Kidney epithelial cell (primary cell): ENCODE results near the gene RASGRF1. TPM values are rescaled to one million over a fixed set of nuclear protein-coding genes. Genes with fewer than 3 reads are reported as not detected.

ENCODE experiments used
- DNase-seq: peaks from one replicate; pipeline ENCODE4 v3.0.0-alpha.2; 2010; ENCODE audit warnings: low read depth
- H3K27me3 ChIP-seq: 2 replicates; pipeline ENCODE4 v1.6.0; 2011; ENCODE audit warnings: low read length; ENCODE audit not compliant: control insufficient read depth, insufficient read depth
- H3K36me3 ChIP-seq: 2 replicates; pipeline ENCODE4 v1.5.1; 2011; ENCODE audit warnings: low read length; ENCODE audit not compliant: control insufficient read depth, insufficient read depth
- H3K4me3 ChIP-seq: 2 replicates; pipeline ENCODE4 v1.5.1; 2011; ENCODE audit warnings: low read depth, mild to moderate bottlenecking, control low read depth, low read length
- total RNA-seq: library from RNA; depleted of rRNA; stranded (reverse); fragments of >200 nt; gene quantifications from 2 replicates; pipeline ENCODE4 v1.2.3, GENCODE V29; 2015
- TF ChIP-seq, protein P1 (sequence below): IDR thresholded peaks from 2 replicates; pipeline ENCODE4 v1.5.1; 2011; ENCODE audit warnings: mild to moderate bottlenecking, moderate library complexity, low read length, control low read depth, inconsistent platforms; ENCODE audit not compliant: insufficient read depth, poor library complexity, severe bottlenecking

Gene RASGRF1
- total RNA-seq, 1 donor from 2014 or later = 1.4 TPM

DNA sequence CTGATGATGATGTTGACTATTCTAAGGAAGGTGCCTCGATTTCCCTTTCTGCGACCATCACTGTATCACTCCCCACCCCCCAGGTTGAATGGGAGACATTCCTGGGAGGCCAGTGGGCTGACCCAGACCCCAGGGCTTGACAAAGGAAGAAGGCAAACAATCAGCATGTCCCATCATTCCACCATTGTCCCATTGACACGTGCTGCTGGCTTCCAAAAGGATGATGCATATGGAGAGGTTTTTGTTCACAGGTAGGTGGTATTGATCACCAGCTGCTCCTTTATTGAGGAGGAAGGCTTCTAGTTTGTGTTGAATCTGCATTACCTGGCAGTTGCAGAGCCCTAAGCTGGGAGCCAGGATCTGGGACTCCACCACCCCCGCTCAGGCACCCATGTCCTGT, 30.4 kb downstream of the RASGRF1 start:
- H3K4me3 ChIP-seq = no peak overlapping the region
- no peak for DNase-seq
- TF ChIP-seq, protein P1, sequence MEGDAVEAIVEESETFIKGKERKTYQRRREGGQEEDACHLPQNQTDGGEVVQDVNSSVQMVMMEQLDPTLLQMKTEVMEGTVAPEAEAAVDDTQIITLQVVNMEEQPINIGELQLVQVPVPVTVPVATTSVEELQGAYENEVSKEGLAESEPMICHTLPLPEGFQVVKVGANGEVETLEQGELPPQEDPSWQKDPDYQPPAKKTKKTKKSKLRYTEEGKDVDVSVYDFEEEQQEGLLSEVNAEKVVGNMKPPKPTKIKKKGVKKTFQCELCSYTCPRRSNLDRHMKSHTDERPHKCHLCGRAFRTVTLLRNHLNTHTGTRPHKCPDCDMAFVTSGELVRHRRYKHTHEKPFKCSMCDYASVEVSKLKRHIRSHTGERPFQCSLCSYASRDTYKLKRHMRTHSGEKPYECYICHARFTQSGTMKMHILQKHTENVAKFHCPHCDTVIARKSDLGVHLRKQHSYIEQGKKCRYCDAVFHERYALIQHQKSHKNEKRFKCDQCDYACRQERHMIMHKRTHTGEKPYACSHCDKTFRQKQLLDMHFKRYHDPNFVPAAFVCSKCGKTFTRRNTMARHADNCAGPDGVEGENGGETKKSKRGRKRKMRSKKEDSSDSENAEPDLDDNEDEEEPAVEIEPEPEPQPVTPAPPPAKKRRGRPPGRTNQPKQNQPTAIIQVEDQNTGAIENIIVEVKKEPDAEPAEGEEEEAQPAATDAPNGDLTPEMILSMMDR = no peak
- no peaks in the 10 kb centered on the region for H3K36me3 ChIP-seq
- peaks cover 2% of the 10 kb centered on the region for H3K27me3 ChIP-seq

DNA sequence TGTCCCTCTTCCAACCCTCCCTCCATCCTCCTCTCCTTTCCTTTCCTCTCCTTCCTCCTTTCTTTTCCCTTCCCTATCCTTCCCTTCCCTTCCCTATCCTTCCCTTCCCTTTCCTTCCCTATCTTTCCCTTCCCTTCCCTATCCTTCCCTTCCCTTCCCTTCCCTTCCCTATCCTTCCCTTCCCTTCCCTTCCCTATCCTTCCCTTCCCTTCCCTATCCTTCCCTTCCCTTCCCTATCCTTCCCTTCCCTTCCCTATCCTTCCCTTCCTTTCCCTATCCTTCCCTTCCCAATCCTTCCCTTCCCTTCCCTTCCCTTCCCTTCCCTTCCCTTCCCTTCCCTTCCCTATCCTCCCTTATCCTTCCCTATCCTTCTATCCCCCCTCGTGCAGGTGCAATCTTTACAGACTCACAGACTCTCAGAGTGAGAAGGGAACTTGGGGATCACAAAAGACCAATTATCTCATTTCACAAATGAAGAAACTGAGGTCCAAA, 31.5 kb downstream of the RASGRF1 start:
- TF ChIP-seq, protein P1 = no peak
- Histone ChIP-seq H3K27me3 (peaks cover 2% of the 10 kb centered on the region), H3K4me3 (no peak overlapping the region), H3K36me3 (no peaks in the 10 kb centered on the region)
- no peak for DNase-seq

DNA sequence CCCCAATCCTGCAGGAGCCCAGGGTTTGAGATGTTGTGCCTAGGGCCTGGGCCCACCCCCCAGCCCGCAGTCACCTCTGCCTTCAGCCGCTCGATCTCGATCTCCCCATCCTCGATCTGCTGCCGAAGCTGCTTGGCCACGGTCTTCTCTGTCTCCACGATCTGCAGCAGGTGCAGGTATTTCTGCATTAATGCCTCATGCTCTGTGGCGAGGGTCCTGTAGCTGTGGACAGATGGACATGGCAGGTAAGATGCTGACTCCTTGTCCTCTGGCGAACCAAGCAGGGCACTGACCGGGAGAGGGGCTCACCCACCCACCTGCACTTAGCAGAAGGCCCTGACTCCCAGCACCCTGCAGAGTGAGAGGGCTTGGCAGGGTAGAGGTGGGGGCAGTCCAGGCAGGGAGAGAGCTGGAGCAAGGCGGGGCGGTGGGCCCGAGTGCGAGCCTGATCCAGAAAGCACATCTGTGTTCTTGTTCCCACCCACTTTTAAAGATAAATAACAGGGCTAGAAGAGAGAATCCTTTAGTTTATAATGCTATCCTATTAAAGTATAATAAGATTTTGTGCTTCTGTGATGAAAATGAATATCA, 32.2 kb downstream of the RASGRF1 start:
- TF ChIP-seq, protein P1 = no peak
- Histone ChIP-seq H3K36me3 (no peaks in the 10 kb centered on the region), H3K27me3 (peaks cover 2% of the 10 kb centered on the region), H3K4me3 (no peak overlapping the region)
- DNase-seq = no peak

DNA sequence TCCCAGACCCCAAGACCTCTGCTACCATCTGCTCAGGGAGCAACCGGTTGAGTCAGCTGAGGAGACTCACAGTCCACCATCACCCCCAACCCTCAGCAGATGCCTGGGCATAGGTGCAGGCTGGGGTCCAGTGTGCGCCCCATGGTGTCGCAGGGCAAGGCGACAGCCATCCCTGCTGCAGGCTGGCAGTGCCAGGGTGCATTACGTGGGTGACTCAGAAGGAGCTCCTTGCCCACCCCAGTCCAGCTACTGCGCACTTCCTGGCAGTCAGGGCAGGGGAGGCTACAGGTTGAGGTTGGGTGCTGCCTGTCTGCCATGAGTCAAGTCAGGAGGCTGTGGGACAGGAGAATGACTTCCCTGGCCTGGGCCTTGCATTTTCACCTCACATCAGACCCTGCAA, 33.5 kb downstream of the RASGRF1 start:
- H3K36me3 ChIP-seq = no peaks in the 10 kb centered on the region
- DNase-seq = no peak
- peaks cover 2% of the 10 kb centered on the region for H3K27me3 ChIP-seq
- TF ChIP-seq, protein P1 = no peak
- no peak overlapping the region for H3K4me3 ChIP-seq

DNA sequence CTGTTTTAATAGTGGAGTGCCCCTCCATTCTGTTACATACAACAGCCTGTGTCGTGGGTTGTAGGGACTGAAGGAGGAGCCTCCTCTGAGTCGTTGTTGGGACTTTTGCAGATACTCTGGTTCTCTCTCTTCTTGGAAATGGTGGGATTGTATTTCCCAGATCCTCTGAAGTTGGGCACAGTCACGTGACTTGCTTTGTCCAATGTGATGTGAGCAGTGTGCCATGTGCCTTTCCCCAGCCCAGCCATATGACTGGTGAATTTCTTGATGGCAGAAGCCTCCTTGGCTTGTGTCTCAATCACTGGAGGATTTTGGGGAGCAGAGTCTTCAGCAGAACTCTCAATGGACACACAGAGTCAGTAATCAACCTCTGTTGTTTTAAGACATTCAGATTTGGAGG, 36.2 kb downstream of the RASGRF1 start:
- Histone ChIP-seq H3K36me3 (no peaks in the 10 kb centered on the region), H3K4me3 (no peak overlapping the region), H3K27me3 (peaks cover 4% of the 10 kb centered on the region)
- DNase-seq = no peak
- TF ChIP-seq, protein P1 = no peak

DNA sequence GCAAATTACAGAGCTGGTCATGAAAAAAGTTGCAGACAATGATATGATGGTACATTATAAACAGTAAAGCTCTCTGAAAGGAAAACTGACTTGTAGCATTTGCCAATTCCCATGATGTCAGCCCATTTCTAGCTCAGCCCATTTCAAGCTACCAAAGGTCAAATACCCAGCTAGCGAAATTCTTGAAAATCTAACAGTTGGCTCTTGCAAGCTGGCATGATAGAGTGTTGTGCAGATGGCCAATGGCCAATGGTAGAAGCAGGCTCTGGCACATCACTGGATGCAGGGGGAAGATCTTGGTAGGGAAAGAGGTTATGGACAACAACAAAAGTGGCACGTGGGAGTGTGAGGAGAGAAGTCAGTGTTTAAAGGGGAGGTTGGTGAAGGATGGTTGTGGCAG, 36.7 kb downstream of the RASGRF1 start:
- Histone ChIP-seq H3K4me3 (no peak overlapping the region), H3K36me3 (no peaks in the 10 kb centered on the region), H3K27me3 (peaks cover 4% of the 10 kb centered on the region)
- no peak for DNase-seq
- TF ChIP-seq, protein P1 = no peak
